CD14-positive monocyte (primary cell): ENCODE results near the gene RIMBP2. TPM values are rescaled to one million over a fixed set of nuclear protein-coding genes. Genes with fewer than 3 reads are reported as not detected.

ENCODE experiments used
- DNase-seq, 3 donors: peaks; one replicate each; pipeline ENCODE4 v3.0.0-alpha.2; 2011 to 2022
- H2AFZ ChIP-seq: 2 replicates; pipeline ENCODE4 v1.6.0; 2012; ENCODE audit warnings: mild to moderate bottlenecking, low read depth, low read length, inconsistent platforms; ENCODE audit not compliant: insufficient read depth, poor library complexity, severe bottlenecking
- H3K27ac ChIP-seq, 2 donors: 1 replicate in 1 of 2; 2 replicates in 1 of 2; pipeline ENCODE4 v1.5.1; 2012 to 2013; ENCODE audit warnings: low read length in 2 of 2, control low read depth in 1 of 2, inconsistent platforms in 1 of 2, low read depth in 1 of 2, mild to moderate bottlenecking in 1 of 2
- H3K27me3 ChIP-seq, 2 donors: one replicate each; pipeline versions ENCODE4 v1.6.0 to v1.6.1; 2011 to 2013; ENCODE audit warnings: low read length in 2 of 2; ENCODE audit not compliant: control insufficient read depth in 2 of 2, insufficient read depth in 2 of 2
- H3K36me3 ChIP-seq, 2 donors: replicated peaks in 1 of 2; 1 replicate in 1 of 2; 2 replicates in 1 of 2; pipeline versions ENCODE4 v1.5.1 to v1.6.1; 2012 to 2013; ENCODE audit warnings: low read length in 2 of 2, control low read depth in 1 of 2, inconsistent platforms in 1 of 2, mild to moderate bottlenecking in 1 of 2; ENCODE audit not compliant: insufficient read depth in 2 of 2, control insufficient read depth in 1 of 2
- H3K4me1 ChIP-seq, 2 donors: 1 replicate in 1 of 2; 2 replicates in 1 of 2; pipeline versions ENCODE4 v1.5.1 to v1.6.1; 2012 to 2013; ENCODE audit warnings: low read length in 2 of 2, control low read depth in 1 of 2, inconsistent platforms in 1 of 2, mild to moderate bottlenecking in 1 of 2, moderate library complexity in 1 of 2; ENCODE audit not compliant: insufficient read depth in 2 of 2, control insufficient read depth in 1 of 2
- H3K4me2 ChIP-seq: replicated peaks from 2 replicates; pipeline ENCODE3; 2012; ENCODE audit warnings: low read length, moderate library complexity, mild to moderate bottlenecking; ENCODE audit not compliant: poor library complexity, severe bottlenecking; ENCODE audit errors: extremely low read depth
- H3K4me3 ChIP-seq, 3 experiments: fragments of 200-600 bp in 1 of 3; sonication (generic) in 1 of 3; replicated peaks in 1 of 3; 1 replicate in 2 of 3; 2 replicates in 1 of 3; pipeline ENCODE4 v1.5.1; 2011 to 2013; ENCODE audit warnings: low read length in 3 of 3, mild to moderate bottlenecking in 3 of 3, control low read depth in 2 of 3, low read depth in 2 of 3, inconsistent platforms in 1 of 3, moderate library complexity in 1 of 3
- H3K79me2 ChIP-seq: 2 replicates; pipeline ENCODE4 v1.6.0; 2012; ENCODE audit warnings: mild to moderate bottlenecking, control low read depth, inconsistent platforms, low read length, moderate library complexity; ENCODE audit not compliant: insufficient read depth
- H3K9ac ChIP-seq: 2 replicates; pipeline ENCODE4 v1.6.0; 2017; ENCODE audit warnings: low read length, mild to moderate bottlenecking; ENCODE audit not compliant: insufficient read depth, poor library complexity, severe bottlenecking
- H3K9me3 ChIP-seq, 2 donors: replicated peaks in 1 of 2; 1 replicate in 1 of 2; 2 replicates in 1 of 2; pipeline versions ENCODE4 v1.5.1 to v1.6.1; 2012 to 2013; ENCODE audit warnings: low read length in 2 of 2, control low read depth in 1 of 2; ENCODE audit not compliant: control insufficient read depth in 1 of 2, insufficient read depth in 1 of 2
- H4K20me1 ChIP-seq: 2 replicates; pipeline ENCODE4 v1.6.0; 2012; ENCODE audit warnings: mild to moderate bottlenecking, low read length, control low read depth, moderate library complexity; ENCODE audit not compliant: insufficient read depth
- H3K27ac Mint-ChIP-seq, 7 donors: one replicate each; pipeline ENCODE4 v1.8.0; 2020; ENCODE audit warnings: mild to moderate bottlenecking in 7 of 7, mixed read lengths in 7 of 7, moderate library complexity in 6 of 7, inconsistent platforms in 2 of 7
- H3K27me3 Mint-ChIP-seq, 3 donors: one replicate each; pipeline ENCODE4 v1.8.0; 2021 to 2022; ENCODE audit warnings: low read depth in 3 of 3, mild to moderate bottlenecking in 3 of 3, mixed read lengths in 3 of 3, moderate library complexity in 3 of 3, inconsistent platforms in 1 of 3
- H3K36me3 Mint-ChIP-seq, 2 donors: one replicate each; pipeline ENCODE4 v1.8.0; 2020; ENCODE audit warnings: mixed read lengths in 2 of 2, inconsistent platforms in 1 of 2, mild to moderate bottlenecking in 1 of 2
- H3K4me1 Mint-ChIP-seq: one replicate; pipeline ENCODE4 v1.8.0; 2020; ENCODE audit warnings: mild to moderate bottlenecking, mixed read lengths
- H3K4me3 Mint-ChIP-seq, 2 donors: one replicate each; pipeline ENCODE4 v1.8.0; 2020; ENCODE audit warnings: mild to moderate bottlenecking in 2 of 2, mixed read lengths in 2 of 2, moderate library complexity in 1 of 2
- H3K9me3 Mint-ChIP-seq, 7 donors: one replicate each; pipeline ENCODE4 v1.8.0; 2020 to 2022; ENCODE audit warnings: mixed read lengths in 7 of 7, mild to moderate bottlenecking in 6 of 7, moderate library complexity in 6 of 7, inconsistent platforms in 2 of 7
- WGBS: methylation state at CpG from one replicate; pipeline ENCODE4 v1.1.5; 2013; ENCODE audit warnings: missing lambda C conversion rate; ENCODE audit not compliant: insufficient coverage; 5-methylcytosine and 5-hydroxymethylcytosine counted together
- intact Hi-C, 2 donors: fragments of 100-400 bp; cut with micrococcal nuclease; formaldehyde crosslinking; loops; one replicate each; pipeline versions ENCODE4 v1.15.0 to v1.15.1; 2023
- polyA plus RNA-seq, 3 donors: library from polyadenylated mRNA; depleted of rRNA in 1 of 3; unstranded in 2 of 3; stranded (reverse) in 1 of 3; fragments of 300-500 nt in 2 of 3; fragments of >200 nt in 1 of 3; fragmentation: Illumina TruSeq in 2 of 3; gene quantifications; 1 replicate in 2 of 3; 2 replicates in 1 of 3; pipeline ENCODE4 v1.2.3, GENCODE V29; 2012 to 2021
- TF ChIP-seq, protein P1 (sequence below): fragments of 200-600 bp; IDR thresholded peaks from one replicate; pipeline ENCODE4 v1.8.0; 2022; ENCODE audit warnings: antibody characterized with exemption, mild to moderate bottlenecking

Gene RIMBP2
- polyA plus RNA-seq, 3 donors, result not detected

DNA sequence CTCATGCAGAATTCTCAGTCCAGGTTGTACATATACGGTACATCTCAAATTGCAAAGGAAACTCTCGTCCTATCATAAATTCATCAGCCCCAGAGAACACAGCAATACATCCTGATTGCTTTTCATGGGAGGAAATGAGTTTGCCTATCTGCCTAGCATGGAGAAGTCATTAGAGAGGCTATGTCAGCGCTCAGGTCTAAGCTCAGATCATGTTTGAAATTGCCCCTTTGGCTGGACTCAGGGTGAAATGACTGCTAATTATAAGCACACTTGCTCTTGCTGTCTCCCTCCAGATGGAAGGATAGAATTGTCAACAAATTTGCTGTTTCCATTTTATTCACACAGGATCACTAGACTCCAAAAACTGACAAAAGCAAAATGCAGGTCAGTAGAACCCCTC lies 178.4 kb downstream of the RIMBP2 start:
- WGBS, result no CpG with 5 or more reads among the region's 3 CpGs
- Histone ChIP-seq H3K4me2 (no peak overlapping the region), H3K9ac (no peak overlapping the region), H3K36me3 (no peaks in the 10 kb centered on the region), H3K9me3 (peaks cover 14% of the 10 kb centered on the region in 2 donors), H2AFZ (no peak overlapping the region), H3K4me3 (no peak overlapping the region), H3K4me1 (no peaks in the 10 kb centered on the region), H3K79me2 (no peaks in the 10 kb centered on the region), H4K20me1 (no peaks in the 10 kb centered on the region), H3K27ac (no peak overlapping the region), H3K27me3 (no peaks in the 10 kb centered on the region)
- peaks cover 0 to 5% (median 0%) of the 10 kb centered on the region in 3 donors for H3K27me3 Mint-ChIP-seq
- H3K27ac Mint-ChIP-seq, result no peak overlapping the region
- intact Hi-C loops, result no loop called here
- no peak overlapping the region for H3K4me3 Mint-ChIP-seq
- H3K9me3 Mint-ChIP-seq, result peaks cover 8 to 23% (median 11%) of the 10 kb centered on the region in 7 donors
- H3K36me3 Mint-ChIP-seq, result no peaks in the 10 kb centered on the region
- TF ChIP-seq, protein P1, sequence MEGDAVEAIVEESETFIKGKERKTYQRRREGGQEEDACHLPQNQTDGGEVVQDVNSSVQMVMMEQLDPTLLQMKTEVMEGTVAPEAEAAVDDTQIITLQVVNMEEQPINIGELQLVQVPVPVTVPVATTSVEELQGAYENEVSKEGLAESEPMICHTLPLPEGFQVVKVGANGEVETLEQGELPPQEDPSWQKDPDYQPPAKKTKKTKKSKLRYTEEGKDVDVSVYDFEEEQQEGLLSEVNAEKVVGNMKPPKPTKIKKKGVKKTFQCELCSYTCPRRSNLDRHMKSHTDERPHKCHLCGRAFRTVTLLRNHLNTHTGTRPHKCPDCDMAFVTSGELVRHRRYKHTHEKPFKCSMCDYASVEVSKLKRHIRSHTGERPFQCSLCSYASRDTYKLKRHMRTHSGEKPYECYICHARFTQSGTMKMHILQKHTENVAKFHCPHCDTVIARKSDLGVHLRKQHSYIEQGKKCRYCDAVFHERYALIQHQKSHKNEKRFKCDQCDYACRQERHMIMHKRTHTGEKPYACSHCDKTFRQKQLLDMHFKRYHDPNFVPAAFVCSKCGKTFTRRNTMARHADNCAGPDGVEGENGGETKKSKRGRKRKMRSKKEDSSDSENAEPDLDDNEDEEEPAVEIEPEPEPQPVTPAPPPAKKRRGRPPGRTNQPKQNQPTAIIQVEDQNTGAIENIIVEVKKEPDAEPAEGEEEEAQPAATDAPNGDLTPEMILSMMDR, result no peak
- DNase-seq, result no peak
- no peaks in the 10 kb centered on the region for H3K4me1 Mint-ChIP-seq

DNA sequence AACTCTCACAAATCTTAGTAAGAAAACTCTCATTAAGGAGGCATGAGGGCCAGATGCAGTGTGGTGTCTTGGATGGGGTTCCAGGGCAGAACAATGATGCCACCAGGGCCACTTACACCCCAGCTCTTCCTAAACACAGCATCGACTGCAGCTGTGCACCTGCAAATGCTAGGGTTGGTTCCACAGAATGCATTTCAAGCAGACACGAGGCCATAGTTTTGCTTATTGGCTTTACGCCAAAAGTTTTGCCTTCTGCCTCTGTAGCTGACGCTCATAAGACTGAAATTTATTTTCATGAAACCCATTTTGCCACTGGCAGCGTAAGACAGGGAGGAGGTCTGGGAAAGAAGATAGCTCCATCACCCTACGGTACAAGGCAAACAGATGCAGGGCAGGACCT lies 179.0 kb downstream of the RIMBP2 start:
- peaks cover 0 to 5% (median 0%) of the 10 kb centered on the region in 3 donors for H3K27me3 Mint-ChIP-seq
- H3K4me3 ChIP-seq, result no peak overlapping the region
- peaks cover 8 to 20% (median 11%) of the 10 kb centered on the region in 7 donors for H3K9me3 Mint-ChIP-seq
- DNase-seq, result no peak
- H3K4me3 Mint-ChIP-seq, result no peak overlapping the region
- no peak overlapping the region for H3K4me2 ChIP-seq
- H3K79me2 ChIP-seq, result no peaks in the 10 kb centered on the region
- intact Hi-C loops, result no loop called here
- no peaks in the 10 kb centered on the region for H3K4me1 Mint-ChIP-seq
- H4K20me1 ChIP-seq, result no peaks in the 10 kb centered on the region
- no peaks in the 10 kb centered on the region for H3K4me1 ChIP-seq
- H2AFZ ChIP-seq, result no peak overlapping the region
- peaks cover 14% of the 10 kb centered on the region in 2 donors for H3K9me3 ChIP-seq
- TF ChIP-seq, protein P1, result no peak
- H3K27ac ChIP-seq, result no peak overlapping the region
- no peaks in the 10 kb centered on the region for H3K36me3 Mint-ChIP-seq
- 100% methylated on average over 4 of the region's 6 CpGs for WGBS
- H3K27ac Mint-ChIP-seq, result no peak overlapping the region
- H3K9ac ChIP-seq, result no peak overlapping the region
- H3K27me3 ChIP-seq, result no peaks in the 10 kb centered on the region
- H3K36me3 ChIP-seq, result no peaks in the 10 kb centered on the region
